ENCODE results near the gene MACROD1. TPM values are rescaled to one million over a fixed set of nuclear protein-coding genes. Genes with fewer than 3 reads are reported as not detected.

MACROD1 gene
- total RNA-seq, 1 donor from 2014 or later: 39.4 TPM

- no peaks in the 10 kb centered on the region for H3K9me3 Mint-ChIP-seq
- peaks cover 16% of the 10 kb centered on the region for H3K4me1 Mint-ChIP-seq
- no peak for TF ChIP-seq CTCF (IDR thresholded peaks at IDR 0.05; ENCODE audit: unreplicated experiment)
- no peak overlapping the region for H3K27ac Mint-ChIP-seq
- H3K4me3 Mint-ChIP-seq: no peak overlapping the region
- peaks cover 2% of the 10 kb centered on the region for H3K36me3 Mint-ChIP-seq
- DNase-seq (ENCODE audit: low spot score in 2 of 2, unreplicated experiment in 2 of 2): no peak
- H3K27me3 Mint-ChIP-seq (ENCODE audit: low read depth): peaks cover 2% of the 10 kb centered on the region
Measured at GRCh38 chr11:64076758-64077157, 89.2 kb downstream of the MACROD1 start.

- Mint-ChIP-seq H3K36me3 (no peaks in the 10 kb centered on the region), H3K9me3 (no peaks in the 10 kb centered on the region), H3K27me3 (ENCODE audit: low read depth) (no peaks in the 10 kb centered on the region), H3K4me1 (peaks cover 38% of the 10 kb centered on the region), H3K27ac (no peak overlapping the region), H3K4me3 (no peak overlapping the region)
- DNase-seq (ENCODE audit: low spot score in 2 of 2, unreplicated experiment in 2 of 2): no peak
- no peak for TF ChIP-seq CTCF (IDR thresholded peaks at IDR 0.05; ENCODE audit: unreplicated experiment)
Measured at GRCh38 chr11:64074239-64074638, 91.7 kb downstream of the MACROD1 start.

GRCh38 chr11:64073542-64073941 is 92.4 kb downstream of the MACROD1 start:
- H3K36me3 Mint-ChIP-seq: no peaks in the 10 kb centered on the region
- no peak overlapping the region for H3K27ac Mint-ChIP-seq
- no peaks in the 10 kb centered on the region for H3K9me3 Mint-ChIP-seq
- no peak for DNase-seq (ENCODE audit: low spot score in 2 of 2, unreplicated experiment in 2 of 2)
- H3K4me3 Mint-ChIP-seq: no peak overlapping the region
- no peaks in the 10 kb centered on the region for H3K27me3 Mint-ChIP-seq (ENCODE audit: low read depth)
- peaks cover 35% of the 10 kb centered on the region for H3K4me1 Mint-ChIP-seq
- no peak for TF ChIP-seq CTCF (IDR thresholded peaks at IDR 0.05; ENCODE audit: unreplicated experiment)

- H3K27ac Mint-ChIP-seq: no peak overlapping the region
- no peaks in the 10 kb centered on the region for H3K27me3 Mint-ChIP-seq (ENCODE audit: low read depth)
- TF ChIP-seq CTCF (IDR thresholded peaks at IDR 0.05; ENCODE audit: unreplicated experiment): no peak
- DNase-seq (ENCODE audit: low spot score in 2 of 2, unreplicated experiment in 2 of 2): no peak
- no peak overlapping the region for H3K4me3 Mint-ChIP-seq
- peaks cover 33% of the 10 kb centered on the region for H3K4me1 Mint-ChIP-seq
- H3K9me3 Mint-ChIP-seq: no peaks in the 10 kb centered on the region
- H3K36me3 Mint-ChIP-seq: no peaks in the 10 kb centered on the region
Measured at GRCh38 chr11:64072871-64073270, 93.0 kb downstream of the MACROD1 start.

GRCh38 chr11:64072403-64072802 is 93.5 kb downstream of the MACROD1 start:
- DNase-seq (ENCODE audit: low spot score in 2 of 2, unreplicated experiment in 2 of 2): no peak
- Mint-ChIP-seq H3K9me3 (no peaks in the 10 kb centered on the region), H3K27ac (no peak overlapping the region), H3K4me3 (no peak overlapping the region), H3K4me1 (peaks cover 38% of the 10 kb centered on the region), H3K36me3 (no peaks in the 10 kb centered on the region), H3K27me3 (ENCODE audit: low read depth) (no peaks in the 10 kb centered on the region)
- TF ChIP-seq CTCF (IDR thresholded peaks at IDR 0.05; ENCODE audit: unreplicated experiment): no peak

- DNase-seq (ENCODE audit: low spot score in 2 of 2, unreplicated experiment in 2 of 2): no peak
- H3K4me3 Mint-ChIP-seq: no peak overlapping the region
- peaks cover 44% of the 10 kb centered on the region for H3K4me1 Mint-ChIP-seq
- no peaks in the 10 kb centered on the region for H3K9me3 Mint-ChIP-seq
- H3K27ac Mint-ChIP-seq: no peak overlapping the region
- no peaks in the 10 kb centered on the region for H3K36me3 Mint-ChIP-seq
- TF ChIP-seq CTCF (IDR thresholded peaks at IDR 0.05; ENCODE audit: unreplicated experiment): no peak
- H3K27me3 Mint-ChIP-seq (ENCODE audit: low read depth): no peaks in the 10 kb centered on the region
Measured at GRCh38 chr11:64071849-64072248, 94.1 kb downstream of the MACROD1 start.

All from mesothelial cell of epicardium (in vitro differentiated cells).